Measurements from ENCODE around the gene PSG4. TPM values are rescaled to one million over a fixed set of nuclear protein-coding genes. Genes with fewer than 3 reads are reported as not detected.
"Not testable (repeated sequence)": the region's sequence is repeated elsewhere in the genome, so short reads cannot be mapped to it uniquely, and the experiment has no call there.

Gene PSG4
- total and polyA plus RNA-seq, 7 experiments from 2014 or later: 0.21 to 0.66 TPM; not detected in 5

DNA sequence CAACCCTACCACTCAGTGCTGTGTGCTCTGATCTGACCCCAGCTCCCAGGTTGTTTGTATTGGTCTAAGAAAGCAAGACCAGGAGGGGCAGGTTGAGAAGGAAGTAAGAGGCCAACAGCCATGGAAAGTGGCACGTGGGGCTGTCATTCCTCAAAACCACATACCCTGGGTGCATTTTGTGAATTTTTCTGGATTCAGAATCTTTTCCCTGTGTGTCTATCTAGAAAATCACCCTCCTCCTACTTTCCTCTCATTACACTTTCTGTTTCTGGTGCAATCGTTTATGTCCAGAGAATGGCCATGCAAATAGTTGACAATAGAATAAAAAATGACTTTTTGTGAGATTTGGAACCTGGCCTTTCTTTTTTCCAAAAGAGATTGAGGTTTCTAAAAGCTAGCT, 43.2 kb downstream of the PSG4 start:
- H3K36me3 Mint-ChIP-seq; DNase-seq; H3K27ac ChIP-seq (ENCODE audit: low read depth, low read length); H3K4me3 Mint-ChIP-seq; POLR2A ChIA-PET; H3K9me3 ChIP-seq (ENCODE audit: control insufficient read depth in 2 of 3, low read length in 3 of 3); H3K4me3 ChIP-seq (ENCODE audit: low read length); H3K4me1 Mint-ChIP-seq; H3K36me3 ChIP-seq (ENCODE audit: control insufficient read depth in 2 of 3, insufficient read depth in 3 of 3, low read length in 3 of 3); H3K4me1 ChIP-seq (ENCODE audit: control insufficient read depth in 2 of 2, insufficient read depth in 2 of 2, low read length in 2 of 2); intact Hi-C loops (cut with micrococcal nuclease); H3K27me3 ChIP-seq (ENCODE audit: control insufficient read depth in 2 of 2, insufficient read depth in 2 of 2, low read length in 2 of 2); ATAC-seq; CTCF ChIA-PET: not testable (repeated sequence)
- Mint-ChIP-seq H3K9me3 (peaks cover 0 to 24% (median 1%) of the 10 kb centered on the region in 11 donors), H3K27me3 (peaks cover 0 to 50% (median 25%) of the 10 kb centered on the region in 5 donors), H3K27ac (peak overlapping the region in 1 of 9 donors; percentile 38)

DNA sequence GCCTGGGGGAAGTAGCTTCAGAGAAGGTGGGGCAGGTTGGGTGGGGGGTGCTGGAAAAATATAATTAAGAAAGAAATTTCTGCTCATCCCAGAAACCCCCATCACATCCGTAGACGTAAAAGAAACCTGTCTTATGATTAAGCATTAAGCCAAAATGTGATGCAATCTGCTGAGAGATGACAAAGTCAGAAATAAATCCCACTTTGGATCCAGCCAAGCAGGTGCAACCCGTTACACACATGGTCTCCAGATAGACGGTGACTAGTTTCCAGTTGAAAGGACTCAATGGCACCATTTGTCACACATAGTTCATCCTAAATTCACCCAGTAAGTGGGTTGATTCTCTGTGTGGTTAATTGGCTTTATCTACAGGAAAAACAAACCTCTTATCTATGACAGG, 53.2 kb downstream of the PSG4 start:
- peaks cover 0 to 20% (median 11%) of the 10 kb centered on the region in 5 donors for H3K27me3 Mint-ChIP-seq
- peaks cover 0 to 38% (median 6%) of the 10 kb centered on the region in 11 donors for H3K9me3 Mint-ChIP-seq
- H3K27ac Mint-ChIP-seq: no peak overlapping the region
- no peak overlapping the region for H3K4me3 Mint-ChIP-seq
- ChIA-PET CTCF (no interaction called here), POLR2A (no interaction called here)
- Histone ChIP-seq H3K36me3 (ENCODE audit: control insufficient read depth in 2 of 3, insufficient read depth in 3 of 3, low read length in 3 of 3) (no peaks in the 10 kb centered on the region), H3K4me1 (ENCODE audit: control insufficient read depth in 2 of 2, insufficient read depth in 2 of 2, low read length in 2 of 2) (no peaks in the 10 kb centered on the region), H3K9me3 (ENCODE audit: control insufficient read depth in 2 of 3, low read length in 3 of 3) (no peaks in the 10 kb centered on the region), H3K4me3 (ENCODE audit: low read length) (no peak overlapping the region), H3K27ac (ENCODE audit: low read depth, low read length) (no peak overlapping the region), H3K27me3 (ENCODE audit: control insufficient read depth in 2 of 2, insufficient read depth in 2 of 2, low read length in 2 of 2) (no peaks in the 10 kb centered on the region)
- DNase-seq: no peak
- intact Hi-C loops (cut with micrococcal nuclease): no loop called here
- H3K36me3 Mint-ChIP-seq: no peaks in the 10 kb centered on the region
- no peaks in the 10 kb centered on the region for H3K4me1 Mint-ChIP-seq
- no peak for ATAC-seq

- H3K4me1 ChIP-seq (ENCODE audit: control insufficient read depth in 2 of 2, insufficient read depth in 2 of 2, low read length in 2 of 2); H3K36me3 Mint-ChIP-seq; intact Hi-C loops (cut with micrococcal nuclease); H3K9me3 ChIP-seq (ENCODE audit: control insufficient read depth in 2 of 3, low read length in 3 of 3); H3K27me3 ChIP-seq (ENCODE audit: control insufficient read depth in 2 of 2, insufficient read depth in 2 of 2, low read length in 2 of 2); H3K27ac ChIP-seq (ENCODE audit: low read depth, low read length); DNase-seq; CTCF ChIA-PET; H3K27ac Mint-ChIP-seq; H3K36me3 ChIP-seq (ENCODE audit: control insufficient read depth in 2 of 3, insufficient read depth in 3 of 3, low read length in 3 of 3); H3K4me1 Mint-ChIP-seq; H3K4me3 ChIP-seq (ENCODE audit: low read length); ATAC-seq; H3K4me3 Mint-ChIP-seq; POLR2A ChIA-PET: not testable (repeated sequence)
- H3K9me3 Mint-ChIP-seq: peaks cover 0 to 32% (median 2%) of the 10 kb centered on the region in 11 donors
- peaks cover 0 to 38% (median 25%) of the 10 kb centered on the region in 5 donors for H3K27me3 Mint-ChIP-seq
Observed at GRCh38 chr19:43149788-43150187, 55.6 kb downstream of the PSG4 start.

- ChIA-PET CTCF (no interaction called here), POLR2A (no interaction called here)
- H3K4me1 Mint-ChIP-seq: no peaks in the 10 kb centered on the region
- peaks cover 0 to 38% (median 24%) of the 10 kb centered on the region in 5 donors for H3K27me3 Mint-ChIP-seq
- H3K4me1 ChIP-seq (ENCODE audit: control insufficient read depth in 2 of 2, insufficient read depth in 2 of 2, low read length in 2 of 2): no peaks in the 10 kb centered on the region
- H3K4me3 Mint-ChIP-seq: no peak overlapping the region
- DNase-seq (no peak), ATAC-seq (no peak)
- no peak overlapping the region for H3K27ac Mint-ChIP-seq
- no peak overlapping the region for H3K27ac ChIP-seq (ENCODE audit: low read depth, low read length)
- H3K9me3 ChIP-seq (ENCODE audit: control insufficient read depth in 2 of 3, low read length in 3 of 3): no peaks in the 10 kb centered on the region
- peaks cover 0 to 28% (median 2%) of the 10 kb centered on the region in 11 donors for H3K9me3 Mint-ChIP-seq
- intact Hi-C loops (cut with micrococcal nuclease): no loop called here
- no peaks in the 10 kb centered on the region for H3K36me3 ChIP-seq (ENCODE audit: control insufficient read depth in 2 of 3, insufficient read depth in 3 of 3, low read length in 3 of 3)
- no peak overlapping the region for H3K4me3 ChIP-seq (ENCODE audit: low read length)
- no peaks in the 10 kb centered on the region for H3K27me3 ChIP-seq (ENCODE audit: control insufficient read depth in 2 of 2, insufficient read depth in 2 of 2, low read length in 2 of 2)
- peaks cover 0 to 5% (median 0%) of the 10 kb centered on the region in 5 donors for H3K36me3 Mint-ChIP-seq
Observed at GRCh38 chr19:43148233-43148632, 57.2 kb downstream of the PSG4 start.

Other genes starting within 250 kb of the PSG4 start
- under 1 TPM in 1 of 5 experiments, not detected in 4; 0.27 TPM for gene PSG11, start 179.2 kb downstream of the PSG4 start, total RNA-seq
- not detected for gene PSG11, start 179.2 kb downstream of the PSG4 start, polyA plus RNA-seq
- under 1 TPM in 1 of 5 experiments, not detected in 4; 0.19 TPM for gene PSG2, start 122.9 kb downstream of the PSG4 start, total RNA-seq
- gene PSG2, start 122.9 kb downstream of the PSG4 start, polyA plus RNA-seq: not detected
- under 1 TPM in 1 of 5 experiments, not detected in 4; 0.37 TPM for gene PSG5, start 19.1 kb downstream of the PSG4 start, total RNA-seq
- not detected for gene PSG5, start 19.1 kb downstream of the PSG4 start, polyA plus RNA-seq
- gene PSG9, start 63.9 kb upstream of the PSG4 start, total RNA-seq: under 1 TPM in 1 of 5 experiments, not detected in 4; 0.34 TPM
- not detected for gene PSG9, start 63.9 kb upstream of the PSG4 start, polyA plus RNA-seq
- gene CD177, start 148.0 kb upstream of the PSG4 start, total RNA-seq: not detected
- not detected for gene CD177, start 148.0 kb upstream of the PSG4 start, polyA plus RNA-seq
- gene TEX101, start 209.3 kb upstream of the PSG4 start, total RNA-seq: 1 to 10 TPM in 1 of 5 experiments, not detected in 4; 1.1 TPM
- gene TEX101, start 209.3 kb upstream of the PSG4 start, polyA plus RNA-seq: not detected

Measured in naive thymus-derived CD4-positive, alpha-beta T cell (primary cell).